ENCODE results near the gene MBTPS1. TPM values are rescaled to one million over a fixed set of nuclear protein-coding genes. Genes with fewer than 3 reads are reported as not detected.

MBTPS1 gene
- total and polyA plus RNA-seq, 9 of the 15 experiments (the other 6 are each of a cell fraction or from before 2014, with no cell fraction given) = 2.8 to 57.6 (median 43.8) TPM

DNA sequence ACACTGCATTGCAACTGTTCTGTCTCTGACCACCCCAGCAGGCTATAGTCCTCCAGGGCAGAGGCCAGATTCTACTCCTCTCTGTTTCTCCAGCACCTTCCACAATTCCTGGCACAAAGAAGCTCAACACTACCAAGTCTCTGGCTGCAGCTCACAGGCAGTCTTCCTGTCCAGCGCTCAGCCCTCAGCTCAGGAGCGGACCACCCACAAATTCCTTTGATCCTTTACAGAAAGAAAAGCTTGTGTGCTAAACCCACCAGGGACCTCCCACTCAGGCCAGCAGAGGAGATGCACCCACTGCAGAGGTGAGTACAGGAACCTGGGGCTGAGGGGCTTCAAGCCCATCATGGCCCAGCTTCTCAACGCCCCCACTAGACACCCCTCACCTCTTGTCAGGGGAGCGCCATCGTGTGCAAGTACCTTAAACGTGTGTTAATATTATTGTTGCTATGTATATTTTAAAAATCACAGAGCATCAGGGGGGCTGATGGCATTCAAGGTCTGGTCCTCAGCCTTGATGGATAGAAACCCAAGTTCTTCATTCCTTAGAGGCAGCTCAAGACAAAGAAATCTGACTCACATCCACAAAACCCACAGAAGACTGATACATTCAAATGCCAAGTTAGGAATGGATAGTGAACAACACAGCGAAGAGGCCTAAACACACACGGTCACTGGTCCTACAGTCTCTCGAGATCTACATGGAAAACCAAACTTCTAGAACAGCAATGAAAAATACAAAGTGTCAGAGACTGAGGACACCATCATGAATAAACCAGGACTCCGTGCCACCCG, 19.8 kb upstream of the MBTPS1 start (continued):
- TF ChIP-seq CEBPG (CRISPR knock-in tag; IDR thresholded peaks at IDR 0.05) (no peak), CEBPG (tag; conservative IDR thresholded peaks at IDR 0.05 in 1 of 2, IDR thresholded peaks at IDR 0.05 in 1 of 2) (no peak)

DNA sequence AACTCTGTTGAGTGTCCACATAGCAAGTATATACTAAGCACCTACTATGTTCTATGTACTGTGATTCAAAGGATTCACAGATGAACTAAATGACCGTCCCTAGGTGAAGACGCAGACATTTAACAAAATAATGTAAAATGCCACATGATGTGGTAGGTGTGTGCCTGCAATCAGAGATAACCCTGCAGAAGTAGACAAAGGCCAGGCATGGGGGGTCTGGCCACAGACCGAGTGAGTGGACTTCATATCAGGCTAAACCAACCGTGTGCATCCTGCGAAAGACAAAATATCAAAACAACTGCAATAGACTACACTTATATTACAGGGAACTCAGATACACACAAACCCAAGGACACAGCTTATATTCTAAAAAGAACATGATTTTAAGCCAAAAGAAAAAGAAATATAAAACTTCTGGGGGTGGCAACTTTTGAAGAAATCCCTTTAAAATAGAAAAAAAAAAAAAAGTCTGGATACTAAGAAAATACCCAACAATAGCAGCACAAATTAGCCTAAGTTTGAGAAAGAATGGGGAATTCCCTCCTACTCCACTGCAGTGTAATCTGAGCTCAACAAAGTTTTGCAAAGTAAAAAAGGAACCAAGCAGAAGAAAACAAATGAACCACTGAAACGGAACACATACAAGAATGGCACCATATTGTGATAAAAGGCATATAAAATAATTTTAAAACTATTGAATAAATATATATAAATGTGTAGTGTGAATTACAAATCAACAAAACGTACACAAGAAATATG, 16.0 kb upstream of the MBTPS1 start:
- peaks cover 33% of the 10 kb centered on the region; the same call in 1 of the 3 replicates for H3K36me3 ChIP-seq (ENCODE audit: control insufficient read depth, insufficient read depth, low read length)
- H3K9me1 ChIP-seq (ENCODE audit: control insufficient read depth, insufficient read depth, low read length) = no peaks in the 10 kb centered on the region
- H4K20me1 ChIP-seq (replicated peaks; ENCODE audit: control insufficient read depth, insufficient read depth, low read length) = no peaks in the 10 kb centered on the region
- DNase-seq (ENCODE audit: extremely low read depth in 1 of 4, low spot score in 3 of 4) = peak in 2 of 4 experiments; percentile 59 to 76
- in situ Hi-C loops (cut with MboI) (no loop called here), intact Hi-C loops (cut with micrococcal nuclease) (no loop called here)
- peak; percentile 86 for FAIRE-seq
- H2AFZ ChIP-seq (ENCODE audit: low read depth, low read length) = no peak overlapping the region
- no peaks in the 10 kb centered on the region for H3K27me3 ChIP-seq (ENCODE audit: control insufficient read depth in 2 of 2, insufficient read depth in 2 of 2, low read length in 2 of 2)
- peak; percentile 74 for ATAC-seq
- POLR2A ChIA-PET = interaction anchor here (0.7 to 9.6 kb wide), 5 partner anchors 9 to 146 kb away, joined by 3 to 145 read pairs (median 3); partner anchors contain the start of gene MBTPS1
- H3K4me2 ChIP-seq (ENCODE audit: insufficient read depth, low read length) = peak overlapping the region; percentile 13; the same call in 1 of the 2 replicates
- no peak overlapping the region for H3K4me3 ChIP-seq
- H3K9ac ChIP-seq (ENCODE audit: insufficient read depth in 1 of 2, low read depth in 2 of 2, low read length in 2 of 2) = no peak overlapping the region
- 15% methylated on average over 7 of the region's 7 CpGs for WGBS (ENCODE audit: insufficient coverage, low coverage, missing lambda C conversion rate)
- no peaks in the 10 kb centered on the region for H3K9me3 ChIP-seq (replicated peaks; ENCODE audit: control insufficient read depth, insufficient read depth, low read depth, low read length)
- peak overlapping the region; percentile 16; the same call in 1 of the 3 replicates for H3K27ac ChIP-seq (ENCODE audit: extremely low read depth, low read depth, low read length)
- BruUV-seq (replicated peaks) = no TSS peak
- peaks cover 12 to 21% of the 10 kb centered on the region in 2 experiments for H3K4me1 ChIP-seq (replicated peaks in 1 of 2; ENCODE audit: control insufficient read depth in 2 of 2, insufficient read depth in 2 of 2, low read length in 2 of 2)
- CTCF ChIA-PET (ENCODE audit: low intra/inter-chr PET ratio) = interaction anchor here (0.6 kb wide), 1 partner anchor 11 kb away, joined by 3 read pairs; no protein-coding TSS in a partner anchor
- H3K79me2 ChIP-seq (ENCODE audit: control insufficient read depth, insufficient read depth, low read length) = peaks cover 27% of the 10 kb centered on the region
- TF ChIP-seq TAL1 (IDR thresholded peaks at IDR 0.05) = peak; percentile 73
- TF ChIP-seq SNAPC5 (CRISPR knock-in tag; IDR thresholded peaks at IDR 0.05) = no peak
- 0 out of 2 replicates have a peak, but pooled peaks have one; percentile 16 for TF ChIP-seq HDGF (IDR thresholded peaks at IDR 0.05)
- peak in 1 of 2 experiments; percentile 29; a peak in 1 of 4 replicates for TF ChIP-seq TRIM24 (IDR thresholded peaks at IDR 0.05)
- peak; percentile 76 for TF ChIP-seq SOX6 (IDR thresholded peaks at IDR 0.05)
- peak; percentile 63; the same call in 1 of the 2 replicates for TF ChIP-seq DPF2 (IDR thresholded peaks at IDR 0.05)
- no peak for TF ChIP-seq BRD4 (IDR thresholded peaks at IDR 0.05)
- TF ChIP-seq ARID1B (IDR thresholded peaks at IDR 0.05) = peak; percentile 76
